Measurements from ENCODE around the gene DPP10. TPM values are rescaled to one million over a fixed set of nuclear protein-coding genes. Genes with fewer than 3 reads are reported as not detected.

Gene DPP10
- total RNA-seq, 4 donors from 2014 or later = 3.3 to 6.6 (median 4.7) TPM

DNA sequence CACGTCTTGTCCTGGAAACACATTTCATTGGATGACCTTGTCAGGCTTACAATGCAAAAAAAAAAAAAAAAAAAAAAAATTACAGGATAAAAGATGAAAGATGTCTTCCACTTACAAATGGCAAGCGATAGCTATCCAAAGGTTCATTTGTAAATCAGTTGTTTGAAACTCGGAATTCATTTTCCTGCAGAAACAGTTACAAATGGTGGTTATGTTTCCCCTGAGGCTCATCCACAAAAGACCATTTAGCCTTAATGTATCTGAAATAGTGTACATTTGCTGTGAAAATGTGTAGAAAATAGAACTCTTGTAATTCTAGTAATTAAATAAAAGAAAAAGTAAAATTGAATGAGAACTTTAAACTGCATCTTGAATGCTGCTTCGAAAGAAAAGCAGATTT, 25.9 kb downstream of the DPP10 start:
- TF ChIP-seq EP300 (IDR thresholded peaks at IDR 0.05) = no peak
- TF ChIP-seq, protein P1, sequence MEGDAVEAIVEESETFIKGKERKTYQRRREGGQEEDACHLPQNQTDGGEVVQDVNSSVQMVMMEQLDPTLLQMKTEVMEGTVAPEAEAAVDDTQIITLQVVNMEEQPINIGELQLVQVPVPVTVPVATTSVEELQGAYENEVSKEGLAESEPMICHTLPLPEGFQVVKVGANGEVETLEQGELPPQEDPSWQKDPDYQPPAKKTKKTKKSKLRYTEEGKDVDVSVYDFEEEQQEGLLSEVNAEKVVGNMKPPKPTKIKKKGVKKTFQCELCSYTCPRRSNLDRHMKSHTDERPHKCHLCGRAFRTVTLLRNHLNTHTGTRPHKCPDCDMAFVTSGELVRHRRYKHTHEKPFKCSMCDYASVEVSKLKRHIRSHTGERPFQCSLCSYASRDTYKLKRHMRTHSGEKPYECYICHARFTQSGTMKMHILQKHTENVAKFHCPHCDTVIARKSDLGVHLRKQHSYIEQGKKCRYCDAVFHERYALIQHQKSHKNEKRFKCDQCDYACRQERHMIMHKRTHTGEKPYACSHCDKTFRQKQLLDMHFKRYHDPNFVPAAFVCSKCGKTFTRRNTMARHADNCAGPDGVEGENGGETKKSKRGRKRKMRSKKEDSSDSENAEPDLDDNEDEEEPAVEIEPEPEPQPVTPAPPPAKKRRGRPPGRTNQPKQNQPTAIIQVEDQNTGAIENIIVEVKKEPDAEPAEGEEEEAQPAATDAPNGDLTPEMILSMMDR (IDR thresholded peaks at IDR 0.05) = no peak
- 75% methylated on average over 4 of the region's 4 CpGs for WGBS
- no peak overlapping the region for H3K4me3 ChIP-seq
- intact Hi-C loops (cut with DNase I) = no loop called here
- no peak for DNase-seq (ENCODE audit: extremely low spot score)
- H3K36me3 ChIP-seq = no peaks in the 10 kb centered on the region
- H3K27me3 ChIP-seq = no peaks in the 10 kb centered on the region
- no peak overlapping the region for H3K27ac ChIP-seq (replicated peaks in 1 of 4)
- H3K4me1 ChIP-seq = no peaks in the 10 kb centered on the region
- H3K9me3 ChIP-seq = no peaks in the 10 kb centered on the region

DNA sequence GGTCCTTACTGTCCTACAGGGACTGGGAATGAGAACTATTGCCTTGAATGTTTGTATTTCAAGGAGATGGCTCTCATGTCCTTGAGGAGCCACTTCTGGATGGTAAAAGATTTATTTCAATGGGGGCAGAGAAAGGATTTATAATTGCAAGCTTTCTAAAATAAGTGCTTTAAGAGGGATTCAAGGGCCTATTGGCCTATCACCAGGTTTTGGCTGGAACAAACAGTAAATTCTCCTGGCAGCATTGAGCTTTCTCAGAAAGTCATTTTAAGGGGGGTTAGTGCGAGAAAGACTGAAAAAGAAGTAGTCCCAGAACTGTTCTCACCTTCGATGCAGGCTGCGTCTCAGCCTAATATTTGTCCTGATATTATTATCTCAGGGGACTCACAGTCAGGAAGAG, 29.8 kb downstream of the DPP10 start:
- WGBS = 96% methylated on average over 3 of the region's 3 CpGs
- DNase-seq (ENCODE audit: extremely low spot score) = no peak

DNA sequence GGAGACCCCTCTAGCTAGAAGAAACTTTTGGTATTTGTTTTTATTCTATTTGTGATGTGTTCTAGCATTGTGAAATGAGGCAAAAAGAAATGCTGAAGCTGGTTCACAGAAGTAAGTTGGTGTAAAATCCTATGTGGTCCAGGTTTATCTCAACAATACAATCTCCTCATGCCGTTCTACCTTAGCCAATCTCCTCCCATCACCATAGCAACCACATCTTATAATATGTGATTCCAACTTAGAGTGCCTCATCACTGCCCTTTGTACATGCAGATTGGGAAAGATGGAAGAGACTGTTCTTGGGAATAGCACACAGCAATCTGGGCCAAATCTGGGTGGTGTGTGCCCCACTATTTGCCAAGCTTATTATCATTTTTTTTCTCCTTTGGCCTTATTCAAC, 30.3 kb downstream of the DPP10 start:
- Histone ChIP-seq H3K9me3 (no peaks in the 10 kb centered on the region), H3K4me1 (no peaks in the 10 kb centered on the region), H3K27ac (replicated peaks in 1 of 4) (no peak overlapping the region), H3K27me3 (no peaks in the 10 kb centered on the region), H3K36me3 (no peaks in the 10 kb centered on the region), H3K4me3 (no peak overlapping the region)
- no peak for DNase-seq (ENCODE audit: extremely low spot score)
- WGBS = 95% methylated on average over 1 of the region's 1 CpG
- TF ChIP-seq POLR2AphosphoS5 (IDR thresholded peaks at IDR 0.05) (no peak), POLR2A (IDR thresholded peaks at IDR 0.05; ENCODE audit: low read depth) (no peak), EP300 (IDR thresholded peaks at IDR 0.05) (no peak)
- intact Hi-C loops (cut with DNase I) = no loop called here

More for the DNA sequence above, 29.8 kb downstream of the DPP10 start:
- H3K27me3 ChIP-seq = no peaks in the 10 kb centered on the region
- H3K4me1 ChIP-seq = no peaks in the 10 kb centered on the region
- no peak overlapping the region for H3K4me3 ChIP-seq
- H3K36me3 ChIP-seq = no peaks in the 10 kb centered on the region
- TF ChIP-seq, protein P1 (IDR thresholded peaks at IDR 0.05) = no peak
- no peak for TF ChIP-seq POLR2AphosphoS5 (IDR thresholded peaks at IDR 0.05)
- no peak for TF ChIP-seq POLR2A (IDR thresholded peaks at IDR 0.05; ENCODE audit: low read depth)
- no peak for TF ChIP-seq EP300 (IDR thresholded peaks at IDR 0.05)
- intact Hi-C loops (cut with DNase I) = no loop called here
- no peaks in the 10 kb centered on the region for H3K9me3 ChIP-seq
- no peak overlapping the region for H3K27ac ChIP-seq (replicated peaks in 1 of 4)

DNA sequence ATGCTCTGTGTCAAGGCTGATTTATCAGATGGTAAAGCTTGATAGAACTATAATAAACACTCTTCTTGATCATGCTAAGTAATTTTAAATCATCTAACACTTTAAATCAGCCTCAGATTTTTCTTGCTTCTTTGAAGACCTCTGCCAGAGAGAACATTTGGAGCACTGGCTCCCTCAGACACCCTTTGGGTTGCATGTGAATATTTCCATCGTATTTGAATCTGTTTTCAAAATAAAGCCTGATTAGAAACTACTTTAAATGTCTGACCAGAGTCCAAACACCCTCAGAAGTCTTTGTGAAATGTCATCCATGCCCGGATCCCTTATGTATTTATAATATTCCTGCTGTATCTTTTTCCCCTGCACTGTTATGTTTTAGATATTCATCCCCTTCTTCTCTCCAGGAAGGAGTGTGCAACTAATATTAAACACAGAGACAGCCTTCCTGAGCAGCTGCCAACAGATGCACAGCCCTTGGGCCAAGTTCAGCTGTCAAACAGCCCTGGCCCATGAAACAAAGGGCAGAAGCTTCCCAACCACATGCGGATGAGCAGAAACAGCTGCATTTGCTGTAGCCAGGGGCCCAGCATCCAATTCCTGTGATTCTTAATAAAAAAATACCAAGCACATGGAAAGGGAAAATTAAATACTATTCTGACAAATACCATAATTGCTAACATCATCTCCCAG, 46.5 kb downstream of the DPP10 start:
- Histone ChIP-seq H3K9me3 (no peaks in the 10 kb centered on the region), H3K4me3 (no peak overlapping the region), H3K36me3 (no peaks in the 10 kb centered on the region), H3K27me3 (no peaks in the 10 kb centered on the region), H3K27ac (replicated peaks in 1 of 4) (no peak overlapping the region), H3K4me1 (peaks cover 0 to 15% (median 0%) of the 10 kb centered on the region in 4 donors)
- no peak for DNase-seq (ENCODE audit: extremely low spot score)
- WGBS = 27% methylated on average over 3 of the region's 3 CpGs
- intact Hi-C loops (cut with DNase I) = no loop called here
- TF ChIP-seq POLR2AphosphoS5 (IDR thresholded peaks at IDR 0.05) (no peak), POLR2A (IDR thresholded peaks at IDR 0.05; ENCODE audit: low read depth) (no peak), EP300 (IDR thresholded peaks at IDR 0.05) (no peak)
- TF ChIP-seq, protein P1 (IDR thresholded peaks at IDR 0.05) = no peak

DNA sequence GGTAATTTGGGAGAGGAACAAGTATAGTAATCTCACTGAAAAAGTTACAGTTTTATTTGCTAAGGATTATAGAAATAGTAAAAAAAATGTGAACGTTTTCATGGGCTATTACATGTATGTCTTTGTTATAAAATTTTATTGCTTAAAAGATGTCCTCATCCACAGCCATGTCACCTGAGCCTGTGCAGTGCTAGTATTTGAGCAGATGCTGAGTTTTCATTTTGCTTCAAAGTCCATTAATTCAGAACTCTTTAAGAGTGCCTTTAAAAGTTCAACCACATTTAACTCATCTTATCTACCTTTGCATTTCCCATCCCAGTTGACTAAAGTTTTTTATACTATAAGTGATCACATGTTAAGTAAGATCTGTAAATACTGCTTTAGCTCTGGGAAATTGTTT, 52.6 kb downstream of the DPP10 start:
- Histone ChIP-seq H3K27ac (replicated peaks in 1 of 4) (no peak overlapping the region), H3K4me1 (no peaks in the 10 kb centered on the region), H3K4me3 (no peak overlapping the region), H3K27me3 (no peaks in the 10 kb centered on the region), H3K9me3 (no peaks in the 10 kb centered on the region), H3K36me3 (no peaks in the 10 kb centered on the region)
- no peak for DNase-seq (ENCODE audit: extremely low spot score)
- intact Hi-C loops (cut with DNase I) = no loop called here
- WGBS = 41% methylated on average over 1 of the region's 1 CpG
- TF ChIP-seq EP300 (IDR thresholded peaks at IDR 0.05) (no peak), POLR2AphosphoS5 (IDR thresholded peaks at IDR 0.05) (no peak), POLR2A (IDR thresholded peaks at IDR 0.05; ENCODE audit: low read depth) (no peak)
- TF ChIP-seq, protein P1 (IDR thresholded peaks at IDR 0.05) = no peak

Measured in esophagus muscularis mucosa (tissue), 4 donors.